ENCODE measurements around the gene TPGS1.

TPGS1 gene

DNA sequence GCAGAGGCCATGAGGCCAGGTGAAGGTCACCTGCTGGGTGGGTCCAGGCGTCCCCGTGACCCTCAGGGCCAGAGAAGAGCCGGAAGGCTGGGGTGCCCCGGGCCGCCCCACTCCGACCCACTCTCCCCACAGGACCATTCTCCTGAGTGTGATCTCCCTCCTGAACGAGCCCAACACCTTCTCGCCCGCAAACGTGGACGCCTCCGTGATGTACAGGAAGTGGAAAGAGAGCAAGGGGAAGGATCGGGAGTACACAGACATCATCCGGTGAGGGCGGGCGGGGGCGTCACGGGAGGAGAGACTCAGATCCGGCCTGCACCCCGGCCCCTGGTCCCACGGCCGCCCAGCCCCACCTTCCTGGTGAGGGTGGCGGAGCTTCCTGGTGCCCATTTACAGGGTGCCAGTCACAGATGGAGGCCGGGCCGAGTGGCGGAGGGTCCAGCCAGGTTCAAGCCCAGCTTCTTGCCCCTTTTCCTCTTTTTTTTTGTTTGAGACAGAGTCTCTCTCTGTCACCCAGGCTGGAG lies 29.6 kb downstream of the TPGS1 start:
- no peak for DNase-seq

DNA sequence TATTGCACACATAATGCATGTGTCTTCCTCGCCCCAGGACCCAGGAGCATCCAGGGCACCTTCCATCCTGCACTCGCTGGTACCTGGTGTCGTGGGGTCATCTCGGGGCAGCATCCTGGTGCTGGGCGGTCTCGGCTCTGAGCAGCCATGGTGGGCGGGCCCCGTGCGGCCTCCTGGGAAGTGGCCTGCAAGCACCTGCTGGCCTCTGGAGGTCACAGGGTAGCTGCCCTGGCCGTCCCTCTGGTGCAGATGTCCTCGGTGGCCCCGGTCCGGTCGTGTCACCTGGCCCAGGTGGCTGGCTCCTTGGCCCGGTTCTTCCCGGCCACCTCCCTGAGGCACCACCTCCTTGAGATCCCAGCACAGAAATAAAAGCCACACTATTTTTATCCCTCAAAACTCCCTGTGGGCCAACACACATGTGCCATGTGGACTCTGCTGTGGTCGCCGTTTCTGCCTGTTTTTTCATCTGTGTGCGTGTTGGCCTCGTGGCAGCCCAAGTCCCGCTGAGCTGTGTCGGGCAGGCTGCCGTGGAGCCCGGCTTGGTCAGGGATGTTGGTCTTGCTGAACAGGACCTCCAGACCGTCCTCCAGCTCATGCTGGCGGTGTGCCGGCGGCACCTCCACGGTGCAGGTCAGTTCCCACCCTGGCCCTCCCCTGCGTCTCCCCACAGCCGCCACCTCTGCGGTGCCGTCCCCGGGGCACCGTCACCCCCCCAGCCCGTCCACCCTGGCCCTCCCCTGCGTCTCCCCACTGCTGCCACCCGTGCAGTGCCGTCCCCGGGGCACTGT lies 31.5 kb downstream of the TPGS1 start:
- DNase-seq = no peak

DNA sequence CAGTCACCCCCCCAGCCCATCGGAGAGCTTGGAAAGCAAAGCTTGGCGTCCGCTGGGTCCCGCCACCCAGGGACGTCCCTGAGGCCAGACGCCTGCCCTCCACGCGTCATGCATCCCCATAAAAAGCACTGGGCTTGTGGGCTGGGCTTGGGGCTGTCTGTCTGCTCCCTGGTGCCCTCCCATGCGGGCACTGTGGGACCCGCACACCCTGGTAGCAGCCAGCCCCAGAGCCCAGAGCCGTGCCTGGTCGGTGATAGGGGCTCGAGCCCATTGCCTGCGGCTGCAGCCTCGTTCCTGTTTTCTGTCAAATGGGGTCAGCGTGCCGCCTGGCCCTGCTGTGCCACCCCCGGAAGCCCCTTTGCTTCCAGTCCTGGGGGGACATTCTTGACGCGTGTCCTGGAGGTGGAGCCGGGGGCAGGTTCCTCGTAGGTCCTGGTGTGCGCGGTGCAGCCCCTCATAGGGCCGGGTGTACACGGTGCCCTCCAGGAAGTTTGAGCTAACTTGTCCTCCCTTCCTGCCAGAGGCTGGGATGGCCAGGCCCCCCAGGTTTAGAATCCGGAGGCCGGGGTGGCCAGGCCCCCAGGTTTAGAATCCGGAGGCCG lies 32.2 kb downstream of the TPGS1 start:
- no peak for DNase-seq

DNA sequence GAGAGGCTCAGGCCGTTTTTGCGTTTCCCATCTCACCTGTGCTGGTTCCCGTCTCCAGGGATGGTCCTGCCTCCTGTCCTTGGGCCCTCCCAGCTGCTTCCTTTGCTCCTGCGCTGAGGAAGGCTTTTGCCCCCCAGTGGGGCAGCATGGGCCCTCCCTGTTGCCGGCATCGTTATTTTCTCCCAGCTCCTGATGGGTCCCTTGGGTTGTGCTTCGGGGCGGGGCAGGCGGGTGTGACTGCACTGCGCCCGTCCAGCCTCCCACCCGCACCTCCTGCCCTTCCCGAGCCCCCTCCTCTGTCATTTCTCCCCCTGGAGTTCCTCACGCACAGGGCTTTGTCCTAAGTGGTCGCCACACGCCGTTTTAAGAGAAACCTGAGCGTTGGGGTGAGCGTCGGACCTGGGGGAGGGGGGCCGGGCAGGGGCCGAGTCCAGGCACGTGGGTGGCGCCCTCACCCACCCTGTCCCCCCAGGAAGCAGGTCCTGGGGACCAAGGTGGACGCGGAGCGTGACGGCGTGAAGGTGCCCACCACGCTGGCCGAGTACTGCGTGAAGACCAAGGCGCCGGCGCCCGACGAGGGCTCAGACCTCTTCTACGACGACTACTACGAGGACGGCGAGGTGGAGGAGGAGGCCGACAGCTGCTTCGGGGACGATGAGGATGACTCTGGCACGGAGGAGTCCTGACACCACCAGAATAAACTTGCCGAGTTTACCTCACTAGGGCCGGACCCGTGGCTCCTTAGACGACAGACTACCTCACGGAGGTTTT lies 33.8 kb downstream of the TPGS1 start:
- no peak for DNase-seq

DNA sequence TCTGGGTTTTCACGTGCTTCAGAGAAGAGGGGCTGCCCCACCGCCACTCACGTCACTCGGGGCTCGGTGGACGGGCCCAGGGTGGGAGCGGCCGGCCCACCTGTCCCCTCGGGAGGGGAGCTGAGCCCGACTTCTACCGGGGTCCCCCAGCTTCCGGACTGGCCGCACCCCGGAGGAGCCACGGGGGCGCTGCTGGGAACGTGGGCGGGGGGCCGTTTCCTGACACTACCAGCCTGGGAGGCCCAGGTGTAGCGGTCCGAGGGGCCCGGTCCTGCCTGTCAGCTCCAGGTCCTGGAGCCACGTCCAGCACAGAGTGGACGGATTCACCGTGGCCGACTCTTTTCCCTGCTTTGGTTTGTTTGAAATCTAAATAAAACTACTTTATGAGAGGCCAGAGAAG lies 34.4 kb downstream of the TPGS1 start:
- DNase-seq = no peak

DNA sequence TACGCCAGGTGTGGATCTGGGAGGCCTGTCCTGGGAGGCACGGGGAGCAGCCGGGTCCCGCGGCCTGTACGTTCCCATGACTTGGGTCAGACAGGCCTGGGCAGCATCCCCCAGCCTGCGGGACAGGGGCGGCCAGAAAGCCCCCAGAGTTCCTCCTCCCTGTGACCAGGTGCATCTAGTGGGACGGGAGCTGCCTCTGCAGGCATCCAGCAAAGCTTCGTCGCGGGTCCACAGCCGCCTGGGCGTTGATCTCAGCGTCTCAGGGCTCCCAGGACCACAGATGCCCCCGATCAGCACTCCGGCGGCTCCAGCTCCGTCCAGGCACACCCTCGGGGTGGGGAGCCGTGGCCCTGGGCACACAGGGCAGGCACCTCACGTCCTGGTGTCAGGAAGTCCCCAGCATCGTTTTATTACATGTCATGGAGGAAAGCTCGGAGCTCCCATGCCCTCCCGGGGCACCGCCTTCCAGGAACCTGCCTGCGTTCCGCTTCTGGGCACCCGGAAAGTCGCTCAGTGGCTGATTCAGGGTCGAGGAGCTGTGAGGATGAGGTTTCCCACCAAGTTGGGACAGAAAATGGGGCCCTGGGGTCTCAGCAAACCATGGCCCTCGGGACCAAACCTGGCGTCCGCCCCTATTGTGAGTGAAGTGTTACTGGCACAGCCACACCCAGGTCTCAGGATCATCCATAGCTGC lies 35.0 kb downstream of the TPGS1 start:
- DNase-seq = no peak

DNA sequence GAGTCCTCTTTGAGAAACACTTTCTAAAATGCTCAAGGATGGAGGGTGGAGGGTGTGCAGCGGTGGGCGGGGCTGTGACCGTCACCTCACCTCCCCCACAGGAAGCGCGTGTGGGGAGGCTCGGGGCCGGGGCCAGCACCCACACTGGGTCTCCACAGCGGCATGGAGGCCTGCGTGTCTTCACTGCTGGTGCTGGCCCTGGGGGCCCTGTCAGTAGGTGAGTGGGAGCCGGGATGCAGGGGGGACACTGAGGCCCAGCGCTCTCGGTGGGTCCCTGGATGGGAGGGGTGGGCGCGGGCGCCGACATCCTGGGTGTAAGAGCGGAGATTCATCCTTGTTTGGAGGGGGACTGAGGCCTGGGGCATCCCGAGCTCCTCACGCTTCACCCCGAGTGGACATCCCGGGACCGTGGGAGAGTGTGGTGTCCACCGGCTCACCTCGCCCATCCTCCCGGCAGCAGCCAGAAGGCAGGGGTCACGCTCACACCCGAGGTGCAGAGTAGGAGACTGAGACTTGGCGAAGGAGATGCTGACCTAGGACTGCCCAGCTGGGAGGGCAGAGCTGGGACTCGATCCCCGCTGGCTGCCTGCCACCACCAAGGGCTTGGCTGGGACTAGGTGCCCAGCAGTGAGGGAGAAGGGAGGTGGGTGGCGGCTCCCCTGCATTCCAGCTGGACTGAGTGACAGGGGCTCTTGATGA lies 36.8 kb downstream of the TPGS1 start, which contains the start of gene GZMM:
Gene GZMM (plus strand): TSS at position 144 of the 699 bp plus-strand sequence. CDS start 19 bp downstream, at position 163.
- peak in 2 of 56 donors; percentile 7 to 12 for DNase-seq

DNA sequence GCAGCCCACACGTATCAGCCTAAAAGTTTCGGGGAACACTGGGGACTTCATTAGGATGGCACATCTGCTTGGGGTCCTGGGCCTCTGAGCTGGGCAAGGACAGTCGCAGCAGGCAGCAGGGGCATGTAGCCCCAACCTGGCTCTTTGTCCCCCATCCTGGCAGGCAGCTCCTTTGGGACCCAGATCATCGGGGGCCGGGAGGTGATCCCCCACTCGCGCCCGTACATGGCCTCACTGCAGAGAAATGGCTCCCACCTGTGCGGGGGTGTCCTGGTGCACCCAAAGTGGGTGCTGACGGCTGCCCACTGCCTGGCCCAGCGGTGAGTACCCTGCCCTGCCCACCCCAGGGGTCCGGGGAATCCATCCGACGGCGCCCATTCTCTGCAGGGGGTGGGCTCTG lies 39.8 kb downstream of the TPGS1 start:
- DNase-seq = no peak

DNA sequence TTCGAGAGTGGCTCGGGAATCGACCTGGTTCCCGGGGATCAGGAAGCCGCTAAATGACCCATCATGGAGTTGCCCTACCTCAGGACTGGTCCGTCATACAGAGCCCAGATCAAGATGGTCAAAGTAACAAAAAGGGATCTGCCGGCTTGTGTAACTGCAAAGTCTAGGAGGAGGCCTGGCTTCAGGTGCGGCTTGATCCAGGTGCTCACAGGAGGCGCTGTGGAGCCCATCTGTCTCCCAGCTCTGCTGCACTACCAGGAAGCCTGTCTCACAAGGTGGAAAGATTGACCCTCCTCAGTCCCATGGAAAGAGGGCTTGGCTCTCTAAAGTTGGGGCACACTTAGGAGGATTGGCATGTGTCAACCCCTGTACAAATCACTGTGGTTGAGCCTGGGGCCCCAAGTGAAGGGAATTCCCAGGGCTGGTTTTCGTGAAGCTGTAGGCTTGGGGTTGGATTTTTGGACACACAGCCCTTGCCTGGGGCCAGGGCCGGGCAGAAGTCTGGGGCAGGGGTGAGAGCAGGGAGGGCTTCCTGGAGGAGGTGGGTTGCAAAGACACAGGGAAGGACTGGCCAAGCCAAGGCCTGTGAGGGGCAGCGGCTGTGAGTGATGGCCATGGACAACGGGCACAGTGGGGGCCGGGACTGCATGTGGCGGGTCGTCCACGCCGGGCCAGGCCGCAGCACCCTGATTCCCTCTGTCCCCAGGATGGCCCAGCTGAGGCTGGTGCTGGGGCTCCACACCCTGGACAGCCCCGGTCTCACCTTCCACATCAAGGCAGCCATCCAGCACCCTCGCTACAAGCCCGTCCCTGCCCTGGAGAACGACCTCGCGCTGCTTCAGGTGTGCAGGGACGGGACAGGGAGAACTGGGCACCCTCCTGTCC lies 40.8 kb downstream of the TPGS1 start:
- DNase-seq = no peak

DNA sequence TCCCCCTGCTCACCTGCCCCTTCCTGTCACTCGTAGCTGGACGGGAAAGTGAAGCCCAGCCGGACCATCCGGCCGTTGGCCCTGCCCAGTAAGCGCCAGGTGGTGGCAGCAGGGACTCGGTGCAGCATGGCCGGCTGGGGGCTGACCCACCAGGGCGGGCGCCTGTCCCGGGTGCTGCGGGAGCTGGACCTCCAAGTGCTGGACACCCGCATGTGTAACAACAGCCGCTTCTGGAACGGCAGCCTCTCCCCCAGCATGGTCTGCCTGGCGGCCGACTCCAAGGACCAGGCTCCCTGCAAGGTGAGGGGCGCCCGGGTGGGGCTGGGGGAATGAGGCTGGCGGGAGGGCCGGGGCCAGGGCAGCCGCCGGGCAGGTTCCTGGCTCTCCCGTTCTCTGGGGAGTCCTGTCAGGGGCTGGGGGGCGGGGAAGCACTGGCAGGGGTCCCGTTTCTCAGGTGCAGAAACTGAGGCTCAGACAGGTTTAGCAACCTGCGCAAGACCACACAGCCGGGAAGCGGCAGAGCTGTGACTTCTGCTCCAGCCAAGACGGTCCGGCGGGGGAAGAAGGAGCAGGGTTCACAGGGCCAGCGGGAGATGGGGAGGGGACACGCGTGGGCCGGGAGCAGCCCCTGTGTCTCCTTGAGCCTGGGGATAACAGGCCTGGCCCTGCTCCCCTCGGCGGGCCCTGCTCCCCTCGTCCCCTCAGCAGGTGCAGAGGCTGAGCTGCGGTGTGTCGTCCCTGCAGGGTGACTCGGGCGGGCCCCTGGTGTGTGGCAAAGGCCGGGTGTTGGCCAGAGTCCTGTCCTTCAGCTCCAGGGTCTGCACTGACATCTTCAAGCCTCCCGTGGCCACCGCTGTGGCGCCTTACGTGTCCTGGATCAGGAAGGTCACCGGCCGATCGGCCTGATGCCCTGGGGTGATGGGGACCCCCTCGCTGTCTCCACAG lies 41.9 kb downstream of the TPGS1 start:
- no peak for DNase-seq

DNA sequence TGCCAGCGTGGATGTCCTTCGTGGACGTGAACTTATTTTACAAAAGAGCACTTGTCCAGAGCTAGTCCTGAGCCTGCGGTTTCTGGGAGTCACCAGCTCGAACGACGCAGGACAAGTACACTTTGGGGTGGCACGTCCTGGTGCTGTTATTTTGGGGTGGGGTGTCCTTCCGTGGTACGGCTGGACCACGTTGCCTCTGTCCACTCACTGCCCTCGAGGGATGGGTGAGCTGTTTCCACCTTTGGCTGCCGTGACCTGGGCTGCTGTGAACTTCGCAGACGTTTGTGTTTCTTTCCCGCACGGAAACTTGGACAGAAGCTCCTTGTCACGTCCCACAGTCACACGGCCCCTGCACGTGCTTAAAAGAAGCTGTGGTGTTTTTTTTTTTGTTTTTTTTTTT lies 47.5 kb downstream of the TPGS1 start:
- DNase-seq = no peak

DNA sequence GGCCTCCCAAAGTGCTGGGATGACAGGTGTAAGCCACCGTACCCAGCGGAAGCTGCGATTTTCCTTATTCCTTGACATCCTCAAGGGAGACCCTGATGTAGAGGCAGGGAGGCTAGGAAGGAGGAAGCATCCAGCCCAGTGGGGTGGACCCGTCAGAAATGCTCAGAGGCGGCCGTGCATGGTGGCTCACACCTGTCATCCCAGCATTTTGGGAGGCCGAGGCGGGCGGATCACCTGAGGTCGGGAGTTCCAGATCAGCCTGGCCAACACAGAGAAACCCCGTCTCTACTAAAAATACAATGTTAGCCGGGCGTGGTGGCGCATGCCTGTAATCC lies 48.1 kb downstream of the TPGS1 start:
- DNase-seq = no peak

DNA sequence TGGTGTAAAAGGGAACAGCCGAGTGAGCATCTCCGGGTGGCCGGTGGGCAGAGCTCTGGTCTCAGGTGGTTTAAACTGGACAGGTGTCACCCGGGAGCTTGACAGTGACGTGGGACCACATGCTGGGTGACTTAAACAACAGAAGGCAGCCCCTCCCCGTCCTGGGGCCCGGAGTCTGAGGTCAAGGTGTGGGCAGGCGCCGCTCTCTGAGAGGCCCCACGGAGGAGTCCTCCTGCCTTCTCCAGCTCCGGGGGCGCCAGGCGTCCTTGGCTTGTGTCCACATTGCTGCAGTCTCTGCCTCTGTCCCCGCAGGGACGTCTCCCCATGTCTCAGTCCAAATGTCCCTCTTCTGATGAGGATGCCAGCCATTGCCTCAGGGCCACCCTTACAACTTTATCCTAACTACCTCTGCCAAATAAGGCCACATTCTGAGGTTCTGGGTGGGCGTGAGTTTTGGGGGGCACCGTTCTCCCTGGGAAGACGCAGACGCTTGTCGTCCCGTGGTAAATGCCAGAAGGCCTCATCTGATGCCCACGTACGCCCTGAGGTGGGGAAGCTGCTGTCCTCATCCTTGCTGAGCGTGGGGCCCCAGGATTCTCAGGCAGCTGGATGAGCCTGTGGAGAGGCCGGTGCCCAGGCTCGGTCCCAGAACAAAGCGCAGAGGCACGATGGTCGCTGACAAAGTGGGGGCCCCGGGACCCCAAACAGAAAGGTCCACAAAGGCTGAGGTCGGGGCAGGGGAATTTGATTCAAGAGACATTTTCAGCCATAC lies 49.5 kb downstream of the TPGS1 start:
- no peak for DNase-seq

DNA sequence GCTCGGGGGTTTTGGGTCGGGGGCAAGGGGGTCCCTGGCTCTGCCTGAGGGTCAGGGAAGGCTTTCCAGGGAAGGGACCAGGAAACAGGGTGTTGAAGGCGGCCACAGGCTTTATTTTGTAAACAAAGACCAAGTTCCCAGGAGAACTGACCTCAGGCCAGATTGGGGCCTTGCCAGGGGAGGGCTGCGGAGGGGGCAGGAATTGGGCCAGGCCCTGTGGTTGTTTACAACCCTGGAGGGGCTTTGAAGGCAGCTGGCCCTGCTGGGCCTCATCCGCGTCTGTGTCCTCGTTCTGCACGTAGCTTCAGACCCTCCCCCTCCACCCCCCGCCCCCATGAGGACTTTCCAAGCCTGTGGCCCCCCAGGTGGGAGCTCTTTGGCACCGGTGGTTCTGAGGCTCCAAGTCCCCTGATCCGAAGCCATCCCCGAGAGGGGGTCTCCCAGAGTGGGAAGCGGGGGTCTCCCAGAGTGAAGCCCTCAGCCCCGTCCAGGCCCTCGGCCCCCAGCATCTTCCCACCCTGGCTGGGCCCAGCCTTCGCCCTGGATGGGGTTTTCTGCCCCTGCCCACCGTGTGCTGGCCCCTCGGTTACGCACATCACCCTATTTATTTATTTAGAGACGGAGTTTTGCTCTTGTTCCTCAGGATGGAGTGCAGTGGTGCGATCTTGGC lies 51.6 kb downstream of the TPGS1 start:
- DNase-seq = peak in 8 of 56 donors; percentile 6 to 47 (median 28)

DNA sequence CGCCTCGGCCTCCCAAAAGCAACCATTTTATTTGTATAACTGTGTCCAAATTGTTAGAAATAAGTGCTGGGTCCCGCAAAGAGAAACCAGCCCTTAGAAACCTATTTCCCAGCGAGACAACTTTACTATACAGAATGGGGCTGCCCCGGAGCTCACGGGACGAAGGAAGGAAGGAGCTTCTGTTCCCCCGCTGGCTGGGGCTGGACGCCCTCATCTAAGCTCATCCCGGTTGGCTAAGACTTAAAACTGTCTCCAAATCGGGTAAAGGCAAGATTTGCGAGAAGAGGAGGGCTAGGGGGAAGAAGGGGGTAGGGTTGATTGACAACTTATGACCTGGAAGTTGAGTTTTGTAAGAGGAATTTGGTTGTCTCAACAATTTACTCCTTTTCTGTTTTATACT lies 52.8 kb downstream of the TPGS1 start:
- DNase-seq = no peak

DNA sequence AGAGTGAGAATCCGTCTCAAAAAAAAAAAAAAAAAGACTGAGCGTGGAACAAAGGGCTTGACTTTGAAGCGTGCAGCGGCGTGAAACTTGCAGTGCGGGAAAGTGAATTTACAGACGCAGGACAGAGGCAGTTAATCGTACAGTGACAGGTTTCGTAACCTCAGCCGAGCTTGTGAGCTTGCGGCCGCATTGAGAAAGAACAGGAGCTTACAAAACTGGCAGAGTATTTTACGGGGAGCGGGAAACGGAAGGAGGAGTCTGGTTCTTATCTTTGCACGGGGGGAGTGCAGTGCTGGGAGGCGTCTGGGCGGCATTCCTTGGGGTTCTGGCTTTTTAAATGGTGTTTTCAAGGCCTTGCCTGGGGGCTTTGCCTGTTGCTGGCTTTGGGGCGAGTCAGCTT lies 59.1 kb downstream of the TPGS1 start:
- DNase-seq = no peak

DNA sequence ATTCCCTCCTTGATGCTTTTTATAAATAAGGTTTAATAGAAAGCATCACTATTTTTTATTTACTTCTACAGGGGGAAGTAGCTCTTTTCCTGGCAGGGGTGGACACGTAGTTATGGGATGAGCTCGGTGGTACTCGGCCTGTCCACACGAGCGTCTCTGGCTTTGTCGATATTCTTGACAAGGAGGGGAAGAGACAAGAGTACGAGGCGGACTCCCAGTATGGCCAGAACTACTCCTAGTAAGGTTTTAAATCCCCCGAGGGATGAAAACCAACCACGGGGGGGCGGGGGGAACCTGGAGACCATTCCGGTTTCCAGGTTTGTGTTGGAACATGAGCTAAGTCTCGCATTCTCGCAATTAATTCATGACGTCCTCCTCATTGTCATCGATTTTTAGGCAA lies 59.5 kb downstream of the TPGS1 start:
- DNase-seq = no peak
